ENCODE measurements around the gene PLEKHA8. TPM values are rescaled to one million over a fixed set of nuclear protein-coding genes. Genes with fewer than 3 reads are reported as not detected.

PLEKHA8 gene
- total RNA-seq, 1 donor from 2014 or later: 62.1 TPM

- Mint-ChIP-seq H3K27ac (no peak overlapping the region), H3K4me1 (ENCODE audit: low read depth) (peaks cover 4% of the 10 kb centered on the region), H3K9me3 (ENCODE audit: low read depth) (no peaks in the 10 kb centered on the region), H3K27me3 (no peaks in the 10 kb centered on the region), H3K4me3 (ENCODE audit: low read depth) (no peak overlapping the region), H3K36me3 (ENCODE audit: insufficient read depth) (no peaks in the 10 kb centered on the region)
- no peak for TF ChIP-seq CTCF (IDR thresholded peaks at IDR 0.05; ENCODE audit: unreplicated experiment)
- DNase-seq (ENCODE audit: low spot score, unreplicated experiment): no peak
Observed at GRCh38 chr7:30177965-30178364, 149.8 kb downstream of the PLEKHA8 start.

DNA sequence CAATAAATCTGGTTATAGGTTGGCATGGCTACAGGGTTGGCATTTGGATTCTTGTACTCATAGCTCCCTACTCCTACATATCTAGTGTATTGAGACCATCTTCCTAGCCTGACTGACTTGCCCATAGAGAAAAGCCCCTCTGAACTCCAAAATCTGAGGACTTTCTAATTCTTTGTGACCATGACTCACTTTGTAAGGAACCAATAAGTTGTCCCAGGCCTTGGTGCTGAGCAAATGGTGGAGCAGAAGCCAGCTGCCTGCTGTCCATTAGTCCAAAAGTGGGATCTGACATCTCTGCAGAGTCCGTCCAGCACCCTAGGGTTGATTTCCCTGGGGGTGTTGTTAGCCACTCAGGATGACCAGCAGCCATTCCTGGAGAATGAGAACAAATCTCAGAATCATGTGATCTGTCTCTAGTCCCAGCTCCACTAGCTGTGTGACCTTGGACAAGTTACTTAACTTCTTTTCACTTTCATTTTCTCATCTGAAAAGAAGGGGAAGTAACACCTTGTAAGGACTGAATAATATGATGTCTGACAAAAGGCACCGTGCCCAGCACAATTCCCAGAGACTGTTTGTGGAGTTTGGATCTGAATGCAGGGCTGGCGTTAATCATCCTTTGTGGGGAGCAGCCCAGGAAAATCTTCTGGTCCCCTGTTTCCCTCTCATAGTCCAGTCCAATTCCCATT lies 150.7 kb downstream of the PLEKHA8 start:
- Mint-ChIP-seq H3K36me3 (ENCODE audit: insufficient read depth) (no peaks in the 10 kb centered on the region), H3K27me3 (no peaks in the 10 kb centered on the region), H3K27ac (no peak overlapping the region), H3K9me3 (ENCODE audit: low read depth) (no peaks in the 10 kb centered on the region), H3K4me3 (ENCODE audit: low read depth) (no peak overlapping the region), H3K4me1 (ENCODE audit: low read depth) (peaks cover 7% of the 10 kb centered on the region)
- TF ChIP-seq CTCF (IDR thresholded peaks at IDR 0.05; ENCODE audit: unreplicated experiment): no peak
- no peak for DNase-seq (ENCODE audit: low spot score, unreplicated experiment)

Other genes with a start within 250 kb of the PLEKHA8 start
- gene WIPF3, start 221.9 kb upstream of the PLEKHA8 start, total RNA-seq: 8.9 and 9.5 TPM in 2 replicates
- gene SCRN1, start 38.6 kb upstream of the PLEKHA8 start, total RNA-seq: 53.4 and 60.4 TPM in 2 replicates
- 25.6 TPM in 2 replicates for gene FKBP14, start 1.7 kb upstream of the PLEKHA8 start, total RNA-seq
- gene MTURN, start 106.6 kb downstream of the PLEKHA8 start, total RNA-seq: 20.0 and 20.1 TPM in 2 replicates